Measurements from ENCODE around the gene CORO7.

Gene CORO7

DNA sequence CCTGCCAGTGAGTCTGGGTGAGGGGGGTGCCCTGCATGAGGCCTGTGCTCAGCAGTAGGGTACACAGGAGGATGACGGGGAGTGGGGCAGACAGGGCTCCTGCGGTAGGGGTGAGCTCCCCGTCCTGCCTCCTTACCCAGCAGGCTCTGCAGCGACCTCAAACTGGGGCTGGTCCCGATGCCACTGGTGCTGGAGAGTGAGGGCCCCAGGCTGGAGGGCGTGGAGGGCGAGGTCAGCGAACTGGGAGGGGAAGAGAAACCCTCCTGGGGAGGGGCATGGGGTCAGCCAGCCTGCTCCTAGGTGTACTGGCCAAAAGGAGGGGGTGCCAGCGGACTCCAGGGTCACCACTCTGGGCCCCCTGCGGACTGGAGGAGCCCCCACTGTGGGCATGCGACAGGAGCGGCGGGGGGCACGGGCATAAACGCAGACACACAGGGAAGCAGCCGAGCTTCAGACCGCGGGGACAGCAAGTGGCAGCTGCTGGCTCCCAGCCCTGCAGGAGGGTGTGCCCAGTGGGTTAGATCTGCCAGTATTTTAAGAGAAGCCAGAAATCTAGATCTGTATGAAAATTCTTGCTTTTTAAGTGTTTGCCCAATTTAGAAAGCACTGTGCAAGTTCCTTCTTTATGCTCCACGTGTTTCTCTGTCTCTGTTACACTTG is 53.8 kb downstream of the CORO7 start:
- no peak for TF ChIP-seq CTCF (IDR thresholded peaks at IDR 0.05; ENCODE audit: insufficient read depth, low read depth, low read length, missing control alignments)
- no peak for DNase-seq (ENCODE audit: low read depth)
- no peak overlapping the region for H3K4me3 ChIP-seq (ENCODE audit: low read length)

DNA sequence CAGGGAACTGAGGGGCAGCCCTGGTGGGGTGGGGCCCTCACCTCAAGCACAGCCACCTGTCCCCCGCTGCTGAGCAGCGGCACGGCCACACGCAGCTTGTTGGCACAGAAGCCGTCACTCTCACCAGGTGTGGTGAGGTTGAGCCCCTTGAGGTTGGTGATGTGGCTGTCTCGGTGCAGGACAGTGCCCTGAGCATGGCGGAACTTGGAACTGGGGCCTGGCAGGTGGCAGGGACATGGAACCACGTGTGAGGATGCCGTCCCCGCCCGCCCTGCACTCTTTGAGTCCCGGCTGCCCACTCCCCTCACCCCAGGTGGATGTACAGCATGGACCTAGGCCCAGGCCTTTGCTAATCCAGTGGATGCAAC is 54.5 kb downstream of the CORO7 start:
- no peak for TF ChIP-seq CTCF (IDR thresholded peaks at IDR 0.05; ENCODE audit: insufficient read depth, low read depth, low read length, missing control alignments)
- no peak for DNase-seq (ENCODE audit: low read depth)
- H3K4me3 ChIP-seq (ENCODE audit: low read length), result no peak overlapping the region

DNA sequence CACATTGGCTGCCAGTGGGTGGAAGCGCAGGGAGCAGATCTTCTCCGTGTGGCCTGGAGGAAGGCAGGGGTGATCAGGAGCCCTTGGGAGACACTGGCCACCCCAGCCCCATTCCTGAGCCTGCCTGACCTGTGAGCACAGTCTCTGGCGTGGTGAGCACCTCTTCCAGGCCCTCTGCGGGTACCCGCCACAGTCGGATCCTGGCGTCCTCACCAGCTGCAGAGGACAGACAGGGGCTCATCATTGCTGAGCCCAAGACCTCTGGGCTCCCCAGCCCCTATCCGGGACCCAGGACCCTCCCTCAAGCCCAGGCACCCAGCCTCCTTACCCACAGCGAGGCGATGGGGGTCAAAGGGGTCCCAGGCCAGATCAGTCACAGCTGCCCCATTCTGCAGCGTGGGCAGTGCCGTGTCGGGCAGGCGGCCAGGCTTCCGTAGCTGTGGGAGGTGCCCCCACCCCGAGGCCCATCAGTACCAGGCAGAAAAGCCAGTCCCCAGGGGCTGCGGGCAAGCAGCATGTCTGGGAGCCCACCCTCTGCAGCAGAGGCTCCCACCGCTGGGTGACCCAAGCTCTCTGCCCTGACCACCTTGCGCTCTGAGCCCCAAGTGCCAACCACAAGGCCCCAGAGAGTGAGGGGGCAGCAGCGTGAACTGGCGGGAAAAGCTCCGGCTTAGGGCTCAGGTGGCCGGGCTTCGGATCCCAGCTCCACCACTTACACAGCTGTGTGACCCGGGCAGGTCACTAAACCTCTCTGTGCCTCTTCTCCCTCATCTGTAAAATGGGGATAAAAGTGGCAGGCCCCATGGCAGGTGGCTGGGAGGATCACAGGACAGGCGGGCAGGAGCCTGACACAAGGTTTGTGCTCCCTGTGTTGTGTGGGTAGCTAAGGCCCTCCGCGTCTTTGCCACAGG is 55.1 kb downstream of the CORO7 start:
- TF ChIP-seq CTCF (IDR thresholded peaks at IDR 0.05; ENCODE audit: insufficient read depth, low read depth, low read length, missing control alignments), result no peak
- H3K4me3 ChIP-seq (ENCODE audit: low read length), result no peak overlapping the region
- DNase-seq (ENCODE audit: low read depth), result no peak

DNA sequence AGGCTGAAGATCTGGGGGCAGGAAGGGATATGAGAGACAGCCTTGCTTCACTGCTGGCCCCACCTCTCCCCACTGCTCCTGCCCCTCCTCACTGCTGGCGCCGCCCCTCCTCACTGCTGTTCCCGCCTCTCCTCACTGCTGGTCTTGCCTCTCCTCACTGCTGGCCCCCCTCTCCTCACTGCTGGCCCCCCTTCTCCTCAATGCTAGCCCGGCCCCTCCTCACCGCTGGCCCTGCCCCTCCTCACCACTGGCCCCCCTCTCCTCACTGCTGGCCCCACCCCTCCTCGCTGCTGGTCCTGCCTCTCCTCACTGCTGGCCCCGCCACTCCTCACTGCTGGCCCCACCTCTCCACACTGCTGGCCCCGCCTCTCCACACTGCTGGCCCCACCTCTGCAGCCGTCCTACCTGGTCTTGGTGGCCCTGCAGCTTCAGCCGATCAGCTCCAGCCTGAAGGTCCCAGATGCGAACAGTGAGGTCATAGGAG is 55.8 kb downstream of the CORO7 start:
- H3K4me3 ChIP-seq (ENCODE audit: low read length), result no peak overlapping the region
- no peak for DNase-seq (ENCODE audit: low read depth)
- no peak for TF ChIP-seq CTCF (IDR thresholded peaks at IDR 0.05; ENCODE audit: insufficient read depth, low read depth, low read length, missing control alignments)

DNA sequence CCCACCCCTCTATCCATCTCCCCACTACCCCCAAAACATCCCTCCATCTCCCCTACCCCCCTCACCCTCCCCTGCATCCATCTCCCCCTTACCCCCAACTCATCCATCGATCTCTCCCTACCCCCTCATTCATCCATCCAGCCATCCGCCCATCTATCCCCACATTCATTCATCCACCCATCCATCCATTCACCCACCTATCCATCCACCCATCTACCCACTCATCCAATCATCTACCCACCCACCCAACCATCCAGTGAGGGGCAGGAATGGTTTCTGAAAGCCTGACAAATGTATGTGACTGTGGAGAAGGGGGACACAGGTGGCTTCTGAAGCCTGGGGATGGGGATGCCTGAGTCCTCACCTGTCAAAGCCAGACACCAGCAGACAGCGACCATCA is 56.5 kb downstream of the CORO7 start:
- DNase-seq (ENCODE audit: low read depth), result no peak
- H3K4me3 ChIP-seq (ENCODE audit: low read length), result no peak overlapping the region
- no peak for TF ChIP-seq CTCF (IDR thresholded peaks at IDR 0.05; ENCODE audit: insufficient read depth, low read depth, low read length, missing control alignments)

DNA sequence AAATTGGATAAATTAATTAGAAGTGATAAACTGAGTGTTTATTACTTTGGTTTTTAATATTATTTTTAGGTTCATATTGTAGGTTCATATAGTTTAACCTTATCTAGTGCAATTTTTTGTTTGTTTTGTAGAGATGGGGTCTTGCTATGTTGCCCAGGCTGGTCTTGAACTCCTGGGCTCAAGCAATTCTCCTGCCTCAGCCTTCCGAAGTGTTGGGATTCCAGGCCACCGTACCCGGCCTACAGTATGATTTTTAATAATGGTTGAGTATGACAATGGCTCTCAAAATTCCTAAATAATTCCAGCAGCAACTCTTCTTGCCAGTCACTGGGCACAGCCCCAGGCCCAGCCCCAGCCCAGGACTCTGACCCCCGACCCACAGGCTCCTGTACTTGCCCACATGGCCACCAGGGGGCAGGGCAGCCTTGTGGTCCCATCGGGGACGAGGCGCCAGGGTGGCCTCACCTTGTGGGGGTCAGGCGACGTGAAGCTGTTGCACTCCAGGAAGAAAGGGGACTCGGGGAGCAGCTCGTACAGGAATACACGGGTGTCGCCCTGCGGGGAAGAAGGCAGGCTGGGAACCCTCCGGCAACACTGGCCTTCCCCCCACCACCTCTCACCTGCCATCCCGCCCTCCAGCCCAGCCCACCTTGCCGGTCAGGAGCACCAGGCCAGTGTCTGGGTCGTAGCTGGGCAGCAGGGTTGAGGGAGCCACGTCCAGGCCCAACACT is 57.4 kb downstream of the CORO7 start:
- no peak for DNase-seq (ENCODE audit: low read depth)
- TF ChIP-seq CTCF (IDR thresholded peaks at IDR 0.05; ENCODE audit: insufficient read depth, low read depth, low read length, missing control alignments), result peak; percentile 88
- no peak overlapping the region for H3K4me3 ChIP-seq (ENCODE audit: low read length)
